AG10803 (cell line): Measurements from ENCODE around the gene TAF1C.
"Not testable (repeated sequence)": the region's sequence is repeated elsewhere in the genome, so short reads cannot be mapped to it uniquely, and the experiment has no call there.

Source experiments
- DNase-seq: peaks from one replicate; pipeline ENCODE4 v3.0.0; 2010; ENCODE audit warnings: low read depth
- H3K4me3 ChIP-seq: 2 replicates; pipeline ENCODE4 v1.5.1; 2011; ENCODE audit warnings: mild to moderate bottlenecking, low read length, control low read depth
- CTCF ChIP-seq: conservative IDR thresholded peaks from 2 replicates; pipeline ENCODE4 v1.5.1; 2011; ENCODE audit warnings: mild to moderate bottlenecking, low read length, control low read depth, inconsistent platforms

TAF1C gene

GRCh38 chr16:84212154-84212553 is 25.3 kb upstream of the TAF1C start:
- no peak for TF ChIP-seq CTCF
- H3K4me3 ChIP-seq, result no peak overlapping the region

DNA sequence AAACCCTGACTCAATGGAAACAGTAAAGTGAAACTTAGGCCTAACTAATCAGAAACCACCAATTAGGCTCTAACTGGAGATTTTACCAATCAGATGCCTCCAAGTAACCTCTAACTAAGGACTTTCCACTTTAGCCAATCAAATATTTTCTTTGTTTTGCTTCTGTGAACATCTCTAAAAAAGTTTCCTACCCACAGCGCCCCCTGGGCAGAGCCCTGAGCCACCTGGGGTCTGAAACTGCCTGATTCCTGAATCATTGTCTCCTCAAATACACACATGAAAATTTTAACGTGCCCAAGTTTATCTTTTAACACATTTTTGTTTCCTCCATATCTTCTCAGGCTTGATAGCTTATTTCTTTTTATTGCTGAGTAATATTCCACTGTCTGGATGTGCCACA is 23.1 kb upstream of the TAF1C start:
- no peak for TF ChIP-seq CTCF
- H3K4me3 ChIP-seq, result no peak overlapping the region
- no peak for DNase-seq

More at GRCh38 chr16:84212154-84212553, 25.3 kb upstream of the TAF1C start:
- DNase-seq, result no peak

DNA sequence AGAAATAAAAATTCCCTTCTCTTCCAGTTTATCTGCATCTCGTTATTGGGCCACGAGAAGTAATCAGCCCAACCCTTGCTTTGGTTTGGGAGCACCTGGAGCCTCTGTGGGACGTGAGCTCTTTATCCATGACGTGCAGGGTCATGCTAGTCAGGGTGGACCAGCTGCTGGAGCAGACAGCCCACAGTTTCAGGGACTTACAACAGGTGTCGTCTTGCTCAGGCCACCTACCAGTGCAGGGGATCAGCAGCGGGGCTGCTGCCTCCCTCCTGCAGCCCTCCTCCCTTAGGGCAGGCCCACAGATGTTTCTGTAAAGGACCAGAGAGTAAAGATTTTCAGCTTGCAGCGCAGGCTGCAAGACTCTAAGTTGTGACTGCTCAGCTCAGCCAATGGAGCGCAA is 21.0 kb upstream of the TAF1C start:
- no peak overlapping the region for H3K4me3 ChIP-seq
- DNase-seq, result no peak
- no peak for TF ChIP-seq CTCF

DNA sequence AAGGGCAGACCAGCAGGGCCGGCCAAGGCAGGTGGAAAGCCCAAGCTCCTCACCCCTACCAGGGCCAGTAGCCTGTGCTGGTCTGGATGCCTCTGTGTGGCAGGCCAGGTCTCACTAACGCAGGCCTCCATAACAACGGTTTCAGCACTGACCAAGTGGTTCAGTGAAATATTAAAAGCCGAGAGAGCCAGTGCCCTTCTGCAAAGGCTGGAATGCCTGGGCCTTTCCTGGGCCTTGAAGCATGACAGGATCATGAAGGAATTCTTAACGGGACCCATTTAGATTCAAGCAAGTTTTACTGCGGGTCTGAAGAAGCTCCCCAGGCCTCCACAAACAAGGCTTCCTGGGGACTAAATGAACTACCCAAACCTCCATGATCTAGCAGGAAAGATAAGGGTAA is 20.4 kb upstream of the TAF1C start:
- no peak for DNase-seq
- no peak for TF ChIP-seq CTCF
- no peak overlapping the region for H3K4me3 ChIP-seq

- H3K4me3 ChIP-seq, result no peak overlapping the region
- TF ChIP-seq CTCF, result no peak
- DNase-seq, result no peak
Measured at GRCh38 chr16:84205976-84206691, 19.3 kb upstream of the TAF1C start.

GRCh38 chr16:84205123-84205522 is 18.3 kb upstream of the TAF1C start:
- not testable (repeated sequence) for H3K4me3 ChIP-seq

GRCh38 chr16:84204551-84204950 is 17.7 kb upstream of the TAF1C start:
- H3K4me3 ChIP-seq, DNase-seq: not testable (repeated sequence)

More at GRCh38 chr16:84205123-84205522, 18.3 kb upstream of the TAF1C start:
- not testable (repeated sequence) for DNase-seq

- no peak overlapping the region for H3K4me3 ChIP-seq
- TF ChIP-seq CTCF, result no peak
- peak; percentile 56 for DNase-seq
Measured at GRCh38 chr16:84199861-84200260, 13.0 kb upstream of the TAF1C start.
